ENCODE results near the gene ABI2. TPM values are rescaled to one million over a fixed set of nuclear protein-coding genes. Genes with fewer than 3 reads are reported as not detected.

ABI2 gene
- total RNA-seq, 3 donors from 2014 or later (not counting 1 experiment from before 2014, with no cell fraction given): 20.7 to 23.6 (median 21.0) TPM

- Histone ChIP-seq H3K4me3 (ENCODE audit: low read length) (no peak overlapping the region), H3K27me3 (ENCODE audit: control insufficient read depth, insufficient read depth, low read length) (no peaks in the 10 kb centered on the region), H3K27ac (ENCODE audit: low read length) (no peak overlapping the region), H3K4me1 (ENCODE audit: control insufficient read depth, insufficient read depth, low read length) (no peaks in the 10 kb centered on the region), H3K36me3 (ENCODE audit: control insufficient read depth, insufficient read depth, low read length) (no peaks in the 10 kb centered on the region), H3K9me3 (ENCODE audit: control insufficient read depth, insufficient read depth, low read length) (no peaks in the 10 kb centered on the region)
- DNase-seq (peak in 1 of 2 donors; percentile 24), ATAC-seq (peak; percentile 35 to 88 (median 71))
- H3K4me1 Mint-ChIP-seq: peaks cover 4 to 7% of the 10 kb centered on the region in 2 donors
- intact Hi-C loops (cut with micrococcal nuclease): no loop called here
- TF ChIP-seq, protein P1, sequence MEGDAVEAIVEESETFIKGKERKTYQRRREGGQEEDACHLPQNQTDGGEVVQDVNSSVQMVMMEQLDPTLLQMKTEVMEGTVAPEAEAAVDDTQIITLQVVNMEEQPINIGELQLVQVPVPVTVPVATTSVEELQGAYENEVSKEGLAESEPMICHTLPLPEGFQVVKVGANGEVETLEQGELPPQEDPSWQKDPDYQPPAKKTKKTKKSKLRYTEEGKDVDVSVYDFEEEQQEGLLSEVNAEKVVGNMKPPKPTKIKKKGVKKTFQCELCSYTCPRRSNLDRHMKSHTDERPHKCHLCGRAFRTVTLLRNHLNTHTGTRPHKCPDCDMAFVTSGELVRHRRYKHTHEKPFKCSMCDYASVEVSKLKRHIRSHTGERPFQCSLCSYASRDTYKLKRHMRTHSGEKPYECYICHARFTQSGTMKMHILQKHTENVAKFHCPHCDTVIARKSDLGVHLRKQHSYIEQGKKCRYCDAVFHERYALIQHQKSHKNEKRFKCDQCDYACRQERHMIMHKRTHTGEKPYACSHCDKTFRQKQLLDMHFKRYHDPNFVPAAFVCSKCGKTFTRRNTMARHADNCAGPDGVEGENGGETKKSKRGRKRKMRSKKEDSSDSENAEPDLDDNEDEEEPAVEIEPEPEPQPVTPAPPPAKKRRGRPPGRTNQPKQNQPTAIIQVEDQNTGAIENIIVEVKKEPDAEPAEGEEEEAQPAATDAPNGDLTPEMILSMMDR (IDR thresholded peaks at IDR 0.05): no peak
- H3K9me3 Mint-ChIP-seq: no peaks in the 10 kb centered on the region
- 33% methylated on average over 1 of the region's 2 CpGs for WGBS (ENCODE audit: insufficient coverage)
- H3K27me3 Mint-ChIP-seq (ENCODE audit: low read depth in 2 of 2): peaks cover 0 to 3% of the 10 kb centered on the region in 2 donors
- H3K36me3 Mint-ChIP-seq: no peaks in the 10 kb centered on the region
- H3K27ac Mint-ChIP-seq: no peak overlapping the region
- no peak overlapping the region for H3K4me3 Mint-ChIP-seq
These were observed 164.8 kb downstream of the ABI2 start for GRCh38 chr2:203492965-203493364.

Other genes with a start within 250 kb of the ABI2 start
- 10 to 100 TPM; 19.8 to 31.9 (median 30.7) TPM for gene CYP20A1, start 89.4 kb upstream of the ABI2 start, total RNA-seq
- 1 to 10 TPM in 2 of 3 donors, under 1 TPM in 1; 0.34 to 3.6 (median 1.5) TPM for gene RAPH1, start 206.9 kb downstream of the ABI2 start, total RNA-seq

All from natural killer cell (primary cell).